Liver (tissue), 2 donors: ENCODE data around the gene PITX2.

Source experiments
- CTCF ChIP-seq: fragments of 150-350 bp; IDR thresholded peaks from 2 replicates; pipeline ENCODE4 v1.5.1; 2017; ENCODE audit warnings: improper control_type of control experiment, low read depth, low read length; ENCODE audit not compliant: missing input control
- REST ChIP-seq: IDR thresholded peaks from 2 replicates; pipeline ENCODE4 v1.6.1; 2016; ENCODE audit warnings: antibody characterized with exemption, mild to moderate bottlenecking
- TF ChIP-seq, protein P1 (sequence below): IDR thresholded peaks from 2 replicates; pipeline ENCODE4 v1.6.1; 2016; ENCODE audit warnings: antibody characterized with exemption
- donor health status: healthy.

DNA sequence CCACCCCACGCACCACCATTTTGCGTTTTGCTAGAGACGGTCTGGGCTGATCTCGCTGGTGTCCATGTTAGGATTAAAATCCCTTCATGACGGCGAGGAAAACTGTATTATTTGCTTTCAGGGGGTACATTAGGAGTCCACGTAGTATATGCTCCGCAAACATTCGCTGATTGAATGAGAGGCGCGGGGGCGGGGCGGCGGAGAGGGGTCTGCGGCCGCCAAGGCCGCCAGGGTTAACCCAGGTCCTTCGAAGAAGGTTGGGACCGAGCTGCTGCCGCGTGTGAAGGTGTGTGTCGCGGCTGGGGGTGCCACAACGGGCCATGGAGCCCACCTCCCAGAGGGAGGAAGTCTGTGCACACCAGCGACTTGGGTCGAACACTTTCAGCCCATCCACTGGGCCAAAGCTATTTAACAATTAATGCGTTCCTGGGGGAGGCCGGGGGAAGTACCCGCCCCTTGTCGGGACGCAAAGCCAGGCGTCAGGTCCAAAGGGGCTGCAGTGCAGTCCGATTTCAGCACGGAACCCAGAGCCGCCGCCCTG, 6.4 kb upstream of the PITX2 start:
- TF ChIP-seq REST (no peak), CTCF (no peak)
- TF ChIP-seq, protein P1, sequence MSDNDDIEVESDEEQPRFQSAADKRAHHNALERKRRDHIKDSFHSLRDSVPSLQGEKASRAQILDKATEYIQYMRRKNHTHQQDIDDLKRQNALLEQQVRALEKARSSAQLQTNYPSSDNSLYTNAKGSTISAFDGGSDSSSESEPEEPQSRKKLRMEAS: no peak
